H1 (cell line): Measurements from ENCODE around the gene LVRN. TPM values are rescaled to one million over a fixed set of nuclear protein-coding genes. Genes with fewer than 3 reads are reported as not detected.

ENCODE experiments used
- polyA plus RNA-seq, 7 experiments: library from polyadenylated mRNA; depleted of rRNA in 3 of 7; stranded (reverse) in 5 of 7; unstranded in 2 of 7; fragments of >200 nt in 5 of 7; fragments of 200-250 nt in 2 of 7; gene quantifications; 1 replicate in 5 of 7; 2 replicates in 1 of 7; 4 replicates in 1 of 7; pipeline versions ENCODE4 v1.2.1 to v1.2.3, GENCODE V29; 2011 to 2013; ENCODE audit warnings: missing spikeins in 2 of 7, mixed read lengths in 2 of 7
- total RNA-seq: library from RNA; stranded (reverse); fragmentation: NEBNext Ultra II Directional; extraction: Animal tissue kit (Norgen Biotek cat#: 25700); gene quantifications from 2 replicates; pipeline ENCODE4 v1.2.1, GENCODE V29; 2021

LVRN gene
- total and polyA plus RNA-seq, 2 of the 8 experiments (the other 6 are each of a cell fraction or from before 2014, with no cell fraction given), result 0.08 to 0.09 TPM

Other genes starting within 250 kb of the LVRN start
- 25.4 and 26.1 TPM in 2 replicates for gene CDO1, start 145.8 kb upstream of the LVRN start, total RNA-seq
- 29.5 and 47.1 TPM in 2 replicates for gene CDO1, start 145.8 kb upstream of the LVRN start, polyA plus RNA-seq (2011; rRNA removed)
- 49.3 and 51.4 TPM in 2 replicates for gene ATG12, start 120.9 kb upstream of the LVRN start, total RNA-seq
- gene ATG12, start 120.9 kb upstream of the LVRN start, polyA plus RNA-seq (2011; rRNA removed), result 11.2 and 23.8 TPM in 2 replicates
- 72.7 and 93.0 TPM in 2 replicates for gene AP3S1, start 120.5 kb upstream of the LVRN start, total RNA-seq
- gene AP3S1, start 120.5 kb upstream of the LVRN start, polyA plus RNA-seq (2011; rRNA removed), result 15.1 and 26.6 TPM in 2 replicates
- gene ARL14EPL, start 70.0 kb downstream of the LVRN start, total RNA-seq, result not detected in 2 replicates
- gene ARL14EPL, start 70.0 kb downstream of the LVRN start, polyA plus RNA-seq (2011; rRNA removed), result not detected in 2 replicates
- 43.4 and 44.0 TPM in 2 replicates for gene COMMD10, start 122.5 kb downstream of the LVRN start, total RNA-seq
- 7.8 and 16.5 TPM in 2 replicates for gene COMMD10, start 122.5 kb downstream of the LVRN start, polyA plus RNA-seq (2011; rRNA removed)